Endothelial cell of umbilical vein (primary cell): ENCODE data around the gene LATS2. TPM values are rescaled to one million over a fixed set of nuclear protein-coding genes. Genes with fewer than 3 reads are reported as not detected.

Experiments
- BruUV-seq: library from RNA; stranded (reverse); fragments of 400-500 nt; replicated peaks from 2 replicates; lab custom pipeline; 2021; lab: Mats Ljungman, UMichigan
- CTCF ChIA-PET: fragments of 300-600, 350-600 bp; sonication (Branson Sonifier 250); formaldehyde crosslinking; loops from one replicate; lab custom pipeline; 2021; ENCODE audit warnings: antibody characterized with exemption, inconsistent platforms; lab: Charles Lee
- POLR2A ChIA-PET: fragments of 300-600, 350-600 bp; sonication (Branson Sonifier 250); formaldehyde crosslinking; loops from one replicate; lab custom pipeline; 2021; ENCODE audit warnings: antibody characterized with exemption, inconsistent platforms; lab: Charles Lee
- DNase-seq: peaks from one replicate; pipeline ENCODE4 v3.0.0-alpha.2; 2011; ENCODE audit warnings: low read depth, low spot score
- FAIRE-seq: peaks from 2 replicates; lab custom pipeline; 2011; peaks lifted over from hg19 to GRCh38; lab: Jason Lieb, UNC
- H2AFZ ChIP-seq: 2 replicates; pipeline ENCODE4 v1.6.0; 2012; ENCODE audit warnings: low read depth, low read length, control low read depth, inconsistent platforms
- H3K27ac ChIP-seq: 2 replicates; pipeline ENCODE4 v1.5.1; 2011; ENCODE audit warnings: low read depth, mild to moderate bottlenecking, control low read depth, low read length, moderate library complexity; ENCODE audit not compliant: insufficient read depth
- H3K27me3 ChIP-seq, 2 experiments: 2 replicates each; pipeline versions ENCODE4 v1.6.0 to v1.6.1; 2011; ENCODE audit warnings: low read length in 2 of 2, mixed read lengths in 1 of 2; ENCODE audit not compliant: control insufficient read depth in 2 of 2, insufficient read depth in 2 of 2
- H3K36me3 ChIP-seq, 2 experiments: 2 replicates in 1 of 2; 3 replicates in 1 of 2; pipeline ENCODE4 v1.5.1; 2011; ENCODE audit warnings: low read length in 2 of 2, mild to moderate bottlenecking in 1 of 2, moderate library complexity in 1 of 2; ENCODE audit not compliant: control insufficient read depth in 2 of 2, insufficient read depth in 2 of 2; ENCODE audit errors: extremely low read depth in 1 of 2
- H3K4me1 ChIP-seq: 3 replicates; pipeline ENCODE4 v1.5.1; 2011; ENCODE audit warnings: mild to moderate bottlenecking, low read length; ENCODE audit not compliant: control insufficient read depth, insufficient read depth; ENCODE audit errors: extremely low read depth
- H3K4me2 ChIP-seq: 2 replicates; pipeline ENCODE4 v1.6.1; 2011; ENCODE audit warnings: low read length, control low read depth, mixed read lengths; ENCODE audit not compliant: insufficient read depth
- H3K4me3 ChIP-seq, 3 experiments: fragments of 200-600 bp in 1 of 3; sonication (generic), shearing (Covaris generic) in 1 of 3; replicated peaks in 1 of 3; 2 replicates each; pipeline ENCODE4 v1.5.1; 2011 to 2016; ENCODE audit warnings: control low read depth in 3 of 3, low read length in 3 of 3, mild to moderate bottlenecking in 2 of 3, inconsistent platforms in 1 of 3, low read depth in 1 of 3, moderate library complexity in 1 of 3; ENCODE audit not compliant: insufficient read depth in 1 of 3
- H3K79me2 ChIP-seq: 2 replicates; pipeline ENCODE4 v1.6.0; 2012; ENCODE audit warnings: low read length, inconsistent platforms; ENCODE audit not compliant: control insufficient read depth, insufficient read depth
- H3K9ac ChIP-seq: replicated peaks from 2 replicates; pipeline ENCODE3; 2011; ENCODE audit warnings: low read length, control low read depth; ENCODE audit not compliant: insufficient read depth; ENCODE audit errors: extremely low read depth
- H3K9me1 ChIP-seq: replicated peaks from 3 replicates; pipeline ENCODE4 v1.6.0; 2011; ENCODE audit warnings: mild to moderate bottlenecking, low read length; ENCODE audit not compliant: control insufficient read depth, insufficient read depth; ENCODE audit errors: extremely low read depth
- H3K9me3 ChIP-seq: replicated peaks from 2 replicates; pipeline ENCODE4 v1.5.1; 2012; ENCODE audit warnings: low read length, inconsistent platforms; ENCODE audit not compliant: control insufficient read depth, insufficient read depth
- H4K20me1 ChIP-seq: replicated peaks from 2 replicates; pipeline ENCODE3; 2011; ENCODE audit warnings: mild to moderate bottlenecking, low read length; ENCODE audit not compliant: control insufficient read depth, insufficient read depth; ENCODE audit errors: extremely low read depth
- EZH2 ChIP-seq: IDR thresholded peaks from 2 replicates; pipeline ENCODE4 v1.6.1; 2012; ENCODE audit warnings: borderline replicate concordance, low read depth, mild to moderate bottlenecking, moderate library complexity, low read length, inconsistent platforms; ENCODE audit not compliant: severe bottlenecking
- FOS ChIP-seq: IDR thresholded peaks from 2 replicates; pipeline ENCODE4 v1.6.1; 2011; ENCODE audit warnings: mild to moderate bottlenecking, low read length, moderate library complexity, borderline replicate concordance; ENCODE audit not compliant: insufficient read depth
- GATA2 ChIP-seq: IDR thresholded peaks from 2 replicates; pipeline ENCODE4 v1.7.0; 2011; ENCODE audit warnings: low read depth, mild to moderate bottlenecking, moderate library complexity, mixed read lengths, low read length; ENCODE audit not compliant: insufficient read length, insufficient read depth
- JUN ChIP-seq: IDR thresholded peaks from 2 replicates; pipeline ENCODE4 v1.6.1; 2011; ENCODE audit warnings: borderline replicate concordance, low read depth; ENCODE audit not compliant: insufficient read length, insufficient read depth
- MAX ChIP-seq: IDR thresholded peaks from 2 replicates; pipeline ENCODE4 v1.6.1; 2011; ENCODE audit not compliant: insufficient read depth, insufficient read length
- MYC ChIP-seq: IDR thresholded peaks from one replicate; pipeline ENCODE4 v1.6.1; 2011; ENCODE audit warnings: mild to moderate bottlenecking, low read depth, low read length
- POLR2A ChIP-seq: IDR thresholded peaks from 2 replicates; pipeline ENCODE4 v1.6.1; 2012; ENCODE audit warnings: low read depth, mild to moderate bottlenecking, control low read depth, low read length
- POLR2AphosphoS5 ChIP-seq: IDR thresholded peaks from 2 replicates; pipeline ENCODE4 v1.6.1; 2012; ENCODE audit warnings: low read depth, mild to moderate bottlenecking, control low read depth, low read length, moderate library complexity; ENCODE audit not compliant: insufficient read depth
- dilution Hi-C: fragments of 300-500 bp; cut with MboI; formaldehyde crosslinking; loops from one replicate; pipeline ENCODE4 v1.15.0; 2019; ENCODE audit warnings: low sequenced_read_pairs; ENCODE audit not compliant: extremely low pct_ligation_motif_present
- intact Hi-C: fragments of 100-400 bp; cut with micrococcal nuclease; formaldehyde crosslinking; loops from one replicate; pipeline ENCODE4 v1.10.0; 2022
- polyA plus RNA-seq, 4 experiments: library from polyadenylated mRNA; depleted of rRNA in 3 of 4; stranded (reverse) in 3 of 4; unstranded in 1 of 4; fragments of >200 nt; gene quantifications; 2 replicates each; pipeline versions ENCODE4 v1.2.1 to v1.2.3, GENCODE V29; 2011 to 2012; ENCODE audit warnings: missing spikeins in 1 of 4
- total RNA-seq: library from RNA; stranded (reverse); gene quantifications from 2 replicates; pipeline ENCODE4 v1.2.3, GENCODE V29; 2021
- TF ChIP-seq, protein P1 (sequence below), 2 donors: IDR thresholded peaks; 1 replicate in 1 of 2; 2 replicates in 1 of 2; pipeline ENCODE4 v1.5.1; 2011; ENCODE audit warnings: low read length in 2 of 2, mild to moderate bottlenecking in 2 of 2, moderate library complexity in 2 of 2, control low read depth in 1 of 2, inconsistent platforms in 1 of 2, low read depth in 1 of 2; ENCODE audit not compliant: insufficient read depth in 1 of 2; ENCODE audit errors: extremely low read depth in 1 of 2

LATS2 gene
- total and polyA plus RNA-seq, 2 donors (not counting 3 experiments of a cell fraction or from before 2014, with no cell fraction given) = 33.5 to 67.6 TPM

GRCh38 chr13:20991741-20992520 lies 69.5 kb downstream of the LATS2 start:
- no TSS peak for BruUV-seq
- FAIRE-seq (no peak), DNase-seq (no peak)
- TF ChIP-seq POLR2A = no peak
- no peak for TF ChIP-seq FOS
- TF ChIP-seq, protein P1, sequence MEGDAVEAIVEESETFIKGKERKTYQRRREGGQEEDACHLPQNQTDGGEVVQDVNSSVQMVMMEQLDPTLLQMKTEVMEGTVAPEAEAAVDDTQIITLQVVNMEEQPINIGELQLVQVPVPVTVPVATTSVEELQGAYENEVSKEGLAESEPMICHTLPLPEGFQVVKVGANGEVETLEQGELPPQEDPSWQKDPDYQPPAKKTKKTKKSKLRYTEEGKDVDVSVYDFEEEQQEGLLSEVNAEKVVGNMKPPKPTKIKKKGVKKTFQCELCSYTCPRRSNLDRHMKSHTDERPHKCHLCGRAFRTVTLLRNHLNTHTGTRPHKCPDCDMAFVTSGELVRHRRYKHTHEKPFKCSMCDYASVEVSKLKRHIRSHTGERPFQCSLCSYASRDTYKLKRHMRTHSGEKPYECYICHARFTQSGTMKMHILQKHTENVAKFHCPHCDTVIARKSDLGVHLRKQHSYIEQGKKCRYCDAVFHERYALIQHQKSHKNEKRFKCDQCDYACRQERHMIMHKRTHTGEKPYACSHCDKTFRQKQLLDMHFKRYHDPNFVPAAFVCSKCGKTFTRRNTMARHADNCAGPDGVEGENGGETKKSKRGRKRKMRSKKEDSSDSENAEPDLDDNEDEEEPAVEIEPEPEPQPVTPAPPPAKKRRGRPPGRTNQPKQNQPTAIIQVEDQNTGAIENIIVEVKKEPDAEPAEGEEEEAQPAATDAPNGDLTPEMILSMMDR (IDR thresholded peaks at IDR 0.05; ENCODE audit: extremely low read depth in 1 of 2, insufficient read depth in 1 of 2, low read depth in 1 of 2, low read length in 2 of 2) = no peak
- no peak for TF ChIP-seq MYC
- no peak for TF ChIP-seq JUN
- no peak for TF ChIP-seq GATA2
- no peak for TF ChIP-seq EZH2
- TF ChIP-seq POLR2AphosphoS5 = no peak
- TF ChIP-seq MAX = no peak
- ChIA-PET CTCF (no interaction called here), POLR2A (interaction anchor here (0.7 kb wide), 1 partner anchor 186 kb away, joined by 11 read pairs; no protein-coding TSS in a partner anchor)
- dilution Hi-C loops (no loop called here), intact Hi-C loops (no loop called here)
- no peak overlapping the region for H3K27ac ChIP-seq
- no peak overlapping the region for H3K9ac ChIP-seq
- H3K9me3 ChIP-seq = no peaks in the 10 kb centered on the region
- no peaks in the 10 kb centered on the region for H3K9me1 ChIP-seq
- H2AFZ ChIP-seq = no peak overlapping the region
- H3K4me2 ChIP-seq = no peak overlapping the region
- peaks cover 5% of the 10 kb centered on the region for H4K20me1 ChIP-seq
- H3K27me3 ChIP-seq = no peaks in the 10 kb centered on the region
- peaks cover 21 to 45% of the 10 kb centered on the region in 2 experiments for H3K36me3 ChIP-seq
- H3K4me1 ChIP-seq = no peaks in the 10 kb centered on the region
- H3K79me2 ChIP-seq = peaks cover 91% of the 10 kb centered on the region
- no peak overlapping the region for H3K4me3 ChIP-seq
